GM12873 (cell line): ENCODE results near the gene KIF26A.

Source experiments
- CTCF ChIP-seq: IDR thresholded peaks from 2 replicates; pipeline ENCODE4 v1.5.1; 2012; ENCODE audit warnings: low read depth, mild to moderate bottlenecking, moderate library complexity, low read length, control low read depth; ENCODE audit not compliant: insufficient read depth; ENCODE audit errors: missing control alignments

KIF26A gene

DNA sequence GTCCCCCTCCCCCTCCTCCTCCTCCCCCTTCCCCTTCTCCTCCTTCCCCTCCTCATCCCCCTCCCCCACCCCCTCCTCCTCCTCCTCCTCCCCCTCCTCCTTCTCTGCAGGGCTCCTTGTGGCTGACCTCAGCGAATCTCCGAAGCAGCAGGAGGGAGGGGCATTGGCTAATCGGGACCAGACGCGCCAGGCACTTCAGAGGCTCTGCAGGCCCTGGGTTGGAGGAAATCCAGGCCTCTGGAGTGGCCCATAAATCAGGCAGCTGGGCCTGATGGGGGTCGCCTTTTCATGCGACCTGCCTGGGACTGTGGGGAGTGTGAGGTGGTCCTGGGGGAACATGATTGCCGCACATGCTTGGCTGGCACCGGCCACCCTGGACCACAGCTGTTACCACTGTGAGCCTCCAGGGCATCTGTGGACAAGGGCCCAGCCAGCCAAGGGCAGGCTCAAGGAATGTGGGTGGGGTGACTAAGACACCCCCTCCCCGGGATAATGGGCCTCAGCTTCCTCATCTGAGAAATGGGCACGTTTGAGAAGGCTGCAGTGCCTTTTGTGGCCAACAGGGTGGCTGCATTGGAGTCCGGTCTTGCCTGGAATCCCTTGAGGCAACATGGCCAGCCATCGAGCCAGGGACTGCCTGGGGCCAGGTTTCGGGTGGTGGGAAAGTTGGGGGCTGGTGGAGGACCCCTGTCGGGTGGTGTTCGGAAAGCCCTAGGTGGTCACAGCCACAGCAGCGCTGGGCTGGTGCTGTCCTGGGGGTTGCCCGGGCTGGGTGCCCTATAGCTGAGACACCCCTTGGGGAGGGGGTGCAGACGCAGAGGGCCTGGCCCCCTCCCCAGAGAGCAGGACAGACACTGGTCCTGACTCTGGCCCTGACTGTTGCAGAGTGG lies 12.0 kb downstream of the KIF26A start:
- TF ChIP-seq CTCF, result peak; percentile 73

GRCh38 chr14:104151026-104151381 lies 12.6 kb downstream of the KIF26A start:
- no peak for TF ChIP-seq CTCF

- no peak for TF ChIP-seq CTCF
Measured at GRCh38 chr14:104151566-104152245, 13.3 kb downstream of the KIF26A start.

GRCh38 chr14:104152246-104152575 lies 13.8 kb downstream of the KIF26A start:
- TF ChIP-seq CTCF, result no peak

- TF ChIP-seq CTCF, result no peak
Measured at GRCh38 chr14:104152686-104153393, 14.5 kb downstream of the KIF26A start.

DNA sequence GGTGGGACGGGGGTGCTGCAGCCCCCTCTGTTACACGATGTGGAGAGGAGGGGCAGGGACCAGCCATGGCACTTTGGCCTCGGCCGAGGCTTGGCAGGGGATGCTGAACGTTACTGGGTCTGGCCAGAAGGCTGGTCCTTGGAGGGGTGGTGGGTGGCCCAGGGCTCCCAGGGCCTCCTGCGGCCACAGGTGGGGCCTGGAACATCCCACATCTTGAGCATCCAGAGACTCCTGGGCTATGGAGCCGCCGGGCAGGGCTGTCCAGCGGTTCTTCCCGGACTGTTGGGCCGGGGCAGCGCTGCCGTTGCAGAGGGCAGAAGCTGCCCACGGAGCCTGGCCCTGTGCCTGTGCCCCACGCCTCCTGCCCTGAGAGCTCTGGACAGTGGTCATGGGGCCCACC lies 15.9 kb downstream of the KIF26A start:
- no peak for TF ChIP-seq CTCF

- TF ChIP-seq CTCF, result no peak
Measured at GRCh38 chr14:104155513-104155912, 17.1 kb downstream of the KIF26A start.
